ENCODE measurements around the gene HNF1A. TPM values are rescaled to one million over a fixed set of nuclear protein-coding genes. Genes with fewer than 3 reads are reported as not detected.

HNF1A gene
- total RNA-seq (2012; rRNA removed) = not detected in 2 replicates

- Histone ChIP-seq H3K36me3 (ENCODE audit: insufficient read depth, low read length) (no peaks in the 10 kb centered on the region), H3K9ac (ENCODE audit: low read depth, low read length) (no peak within 1 kb of the TSS)
Observed at GRCh38 chr12:120978296-120979219, at the start of gene HNF1A. HNF1A (plus strand) TSS chr12:120978543; CDS start chr12:120978769, 226 bp downstream.

DNA sequence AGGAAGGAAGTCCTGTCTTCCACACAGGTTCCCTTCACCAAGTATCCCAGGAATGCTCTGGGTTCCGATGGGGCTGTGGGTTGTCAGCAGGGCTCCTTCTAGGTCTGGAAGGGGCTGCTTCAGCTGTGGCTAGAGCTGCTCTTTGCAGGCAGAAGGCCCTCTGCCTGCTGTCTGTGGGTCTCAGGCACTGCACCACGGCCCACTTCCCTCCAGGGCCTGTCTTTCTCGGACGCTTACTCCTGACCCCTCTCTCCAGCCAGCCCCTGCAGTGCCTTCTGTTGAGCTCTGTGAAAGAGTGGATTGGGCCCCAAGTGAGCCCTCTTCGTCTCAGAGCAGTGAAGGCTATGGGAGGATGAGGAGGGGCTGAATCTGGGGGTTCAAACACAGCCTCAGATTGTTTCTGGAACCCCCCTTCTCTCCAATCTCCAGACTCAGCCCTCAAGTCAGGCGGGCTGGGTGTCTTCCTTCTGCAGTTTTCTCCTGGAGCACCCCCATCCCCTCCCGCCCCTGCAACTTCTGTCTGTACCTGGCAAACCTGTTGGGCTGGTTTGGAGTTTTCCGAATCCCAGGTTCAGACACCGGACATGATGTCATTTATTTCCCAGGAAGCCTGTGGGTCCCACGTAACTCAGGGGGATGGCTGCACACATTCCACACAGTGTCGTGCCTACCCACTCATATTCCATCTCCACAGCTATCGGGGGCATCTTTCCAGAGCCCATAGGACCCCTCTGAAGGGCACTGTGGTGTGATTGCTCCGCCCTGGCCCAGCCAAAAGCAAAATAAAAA, 49.3 kb upstream of the HNF1A start:
- H3K9me3 ChIP-seq (replicated peaks; ENCODE audit: low read length) = no peaks in the 10 kb centered on the region
- no peak overlapping the region for H3K9ac ChIP-seq (ENCODE audit: low read depth, low read length)
- H3K4me3 ChIP-seq (ENCODE audit: low read length) = no peak overlapping the region
- H3K36me3 ChIP-seq (ENCODE audit: insufficient read depth, low read length) = no peaks in the 10 kb centered on the region
- H3K4me1 ChIP-seq (ENCODE audit: control insufficient read depth, insufficient read depth, low read length) = no peaks in the 10 kb centered on the region
- H3K4me2 ChIP-seq (ENCODE audit: low read length) = no peak overlapping the region
- H3K27me3 ChIP-seq (ENCODE audit: control insufficient read depth, insufficient read depth, low read length) = peaks cover 10% of the 10 kb centered on the region

More at GRCh38 chr12:120978296-120979219, at the start of gene HNF1A:
- Histone ChIP-seq H3K27me3 (ENCODE audit: control insufficient read depth, insufficient read depth, low read length) (no peaks in the 10 kb centered on the region), H3K4me2 (ENCODE audit: low read length) (no peak within 1 kb of the TSS), H3K9me3 (replicated peaks; ENCODE audit: low read length) (no peaks in the 10 kb centered on the region), H3K4me1 (ENCODE audit: control insufficient read depth, insufficient read depth, low read length) (no peaks in the 10 kb centered on the region), H3K4me3 (ENCODE audit: low read length) (no peak within 1 kb of the TSS)

GRCh38 chr12:120930032-120930431, 48.3 kb upstream of the HNF1A start:
- Histone ChIP-seq H3K4me3 (ENCODE audit: low read length) (no peak overlapping the region), H3K4me1 (ENCODE audit: control insufficient read depth, insufficient read depth, low read length) (no peaks in the 10 kb centered on the region), H3K4me2 (ENCODE audit: low read length) (no peak overlapping the region), H3K9me3 (replicated peaks; ENCODE audit: low read length) (no peaks in the 10 kb centered on the region), H3K9ac (ENCODE audit: low read depth, low read length) (no peak overlapping the region), H3K27me3 (ENCODE audit: control insufficient read depth, insufficient read depth, low read length) (peaks cover 10% of the 10 kb centered on the region), H3K36me3 (ENCODE audit: insufficient read depth, low read length) (no peaks in the 10 kb centered on the region)

- Histone ChIP-seq H3K9me3 (replicated peaks; ENCODE audit: low read length) (no peaks in the 10 kb centered on the region), H3K4me3 (ENCODE audit: low read length) (no peak overlapping the region), H3K27me3 (ENCODE audit: control insufficient read depth, insufficient read depth, low read length) (peaks cover 16% of the 10 kb centered on the region), H3K9ac (ENCODE audit: low read depth, low read length) (no peak overlapping the region), H3K36me3 (ENCODE audit: insufficient read depth, low read length) (no peaks in the 10 kb centered on the region), H3K4me1 (ENCODE audit: control insufficient read depth, insufficient read depth, low read length) (no peaks in the 10 kb centered on the region), H3K4me2 (ENCODE audit: low read length) (no peak overlapping the region)
Observed at GRCh38 chr12:120932058-120932457, 46.3 kb upstream of the HNF1A start.

GRCh38 chr12:120932956-120933526, 45.3 kb upstream of the HNF1A start:
- H3K9ac ChIP-seq (ENCODE audit: low read depth, low read length) = no peak overlapping the region

GRCh38 chr12:120933786-120934185, 44.6 kb upstream of the HNF1A start:
- Histone ChIP-seq H3K27me3 (ENCODE audit: control insufficient read depth, insufficient read depth, low read length) (peaks cover 22% of the 10 kb centered on the region), H3K9me3 (replicated peaks; ENCODE audit: low read length) (no peaks in the 10 kb centered on the region), H3K4me2 (ENCODE audit: low read length) (no peak overlapping the region)

More at GRCh38 chr12:120932956-120933526, 45.3 kb upstream of the HNF1A start:
- no peaks in the 10 kb centered on the region for H3K36me3 ChIP-seq (ENCODE audit: insufficient read depth, low read length)
- H3K4me2 ChIP-seq (ENCODE audit: low read length) = no peak overlapping the region
- no peaks in the 10 kb centered on the region for H3K4me1 ChIP-seq (ENCODE audit: control insufficient read depth, insufficient read depth, low read length)
- no peaks in the 10 kb centered on the region for H3K9me3 ChIP-seq (replicated peaks; ENCODE audit: low read length)
- peaks cover 19% of the 10 kb centered on the region for H3K27me3 ChIP-seq (ENCODE audit: control insufficient read depth, insufficient read depth, low read length)
- no peak overlapping the region for H3K4me3 ChIP-seq (ENCODE audit: low read length)

GRCh38 chr12:120936197-120936596, 42.1 kb upstream of the HNF1A start:
- H3K4me3 ChIP-seq (ENCODE audit: low read length) = no peak overlapping the region
- no peaks in the 10 kb centered on the region for H3K36me3 ChIP-seq (ENCODE audit: insufficient read depth, low read length)
- no peaks in the 10 kb centered on the region for H3K9me3 ChIP-seq (replicated peaks; ENCODE audit: low read length)
- H3K4me1 ChIP-seq (ENCODE audit: control insufficient read depth, insufficient read depth, low read length) = no peaks in the 10 kb centered on the region
- peaks cover 32% of the 10 kb centered on the region for H3K27me3 ChIP-seq (ENCODE audit: control insufficient read depth, insufficient read depth, low read length)
- no peak overlapping the region for H3K4me2 ChIP-seq (ENCODE audit: low read length)
- H3K9ac ChIP-seq (ENCODE audit: low read depth, low read length) = no peak overlapping the region

More at GRCh38 chr12:120933786-120934185, 44.6 kb upstream of the HNF1A start:
- Histone ChIP-seq H3K36me3 (ENCODE audit: insufficient read depth, low read length) (no peaks in the 10 kb centered on the region), H3K4me3 (ENCODE audit: low read length) (no peak overlapping the region), H3K4me1 (ENCODE audit: control insufficient read depth, insufficient read depth, low read length) (no peaks in the 10 kb centered on the region), H3K9ac (ENCODE audit: low read depth, low read length) (no peak overlapping the region)

DNA sequence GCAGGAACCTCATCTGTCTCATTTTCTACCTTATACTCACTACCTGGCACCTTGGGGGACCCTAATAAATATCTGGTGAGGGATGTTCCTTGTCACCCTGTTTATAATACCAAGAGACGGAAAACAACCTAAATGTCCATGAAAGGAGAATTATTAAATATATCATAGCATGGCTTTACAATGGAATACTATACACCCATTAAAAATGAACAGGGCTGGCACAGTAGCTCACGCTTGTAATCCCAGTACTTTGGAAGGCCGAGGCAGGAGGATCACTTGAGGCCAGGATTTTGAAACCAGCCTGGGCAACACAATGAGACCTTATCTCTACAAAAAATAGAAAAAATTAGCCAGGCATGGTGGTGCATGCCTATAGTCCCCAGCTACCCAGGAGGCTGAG, 39.8 kb upstream of the HNF1A start:
- Histone ChIP-seq H3K4me2 (ENCODE audit: low read length) (no peak overlapping the region), H3K27me3 (ENCODE audit: control insufficient read depth, insufficient read depth, low read length) (peaks cover 33% of the 10 kb centered on the region), H3K36me3 (ENCODE audit: insufficient read depth, low read length) (no peaks in the 10 kb centered on the region), H3K4me3 (ENCODE audit: low read length) (no peak overlapping the region), H3K9ac (ENCODE audit: low read depth, low read length) (no peak overlapping the region), H3K9me3 (replicated peaks; ENCODE audit: low read length) (no peaks in the 10 kb centered on the region), H3K4me1 (ENCODE audit: control insufficient read depth, insufficient read depth, low read length) (no peaks in the 10 kb centered on the region)

DNA sequence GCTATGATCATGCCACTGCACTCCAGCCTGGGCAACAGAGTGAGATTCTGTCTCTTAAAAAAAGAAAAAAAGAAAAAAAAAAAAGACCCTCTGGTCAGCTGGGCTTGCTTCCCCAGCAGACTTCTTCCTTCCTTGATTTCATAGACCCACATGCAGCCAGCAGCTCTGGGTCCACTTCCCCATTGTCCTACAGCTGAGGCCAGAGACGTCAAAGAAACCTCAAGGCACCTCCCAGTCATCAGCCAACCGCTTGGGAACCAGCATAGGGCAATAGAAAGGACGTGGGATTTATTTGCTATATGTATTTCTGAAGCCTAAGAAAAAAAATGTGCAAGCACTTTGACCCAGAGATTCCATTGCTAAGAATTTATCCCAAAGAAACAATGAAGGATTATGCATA, 38.8 kb upstream of the HNF1A start:
- H3K4me3 ChIP-seq (ENCODE audit: low read length) = no peak overlapping the region
- H3K27me3 ChIP-seq (ENCODE audit: control insufficient read depth, insufficient read depth, low read length) = peaks cover 33% of the 10 kb centered on the region
- H3K4me1 ChIP-seq (ENCODE audit: control insufficient read depth, insufficient read depth, low read length) = no peaks in the 10 kb centered on the region
- H3K9me3 ChIP-seq (replicated peaks; ENCODE audit: low read length) = no peaks in the 10 kb centered on the region
- H3K36me3 ChIP-seq (ENCODE audit: insufficient read depth, low read length) = no peaks in the 10 kb centered on the region
- H3K9ac ChIP-seq (ENCODE audit: low read depth, low read length) = no peak overlapping the region
- H3K4me2 ChIP-seq (ENCODE audit: low read length) = no peak overlapping the region

- Histone ChIP-seq H3K9ac (ENCODE audit: low read depth, low read length) (no peak overlapping the region), H3K4me2 (ENCODE audit: low read length) (no peak overlapping the region), H3K9me3 (replicated peaks; ENCODE audit: low read length) (no peaks in the 10 kb centered on the region), H3K27me3 (ENCODE audit: control insufficient read depth, insufficient read depth, low read length) (peaks cover 33% of the 10 kb centered on the region), H3K4me1 (ENCODE audit: control insufficient read depth, insufficient read depth, low read length) (no peaks in the 10 kb centered on the region), H3K36me3 (ENCODE audit: insufficient read depth, low read length) (no peaks in the 10 kb centered on the region), H3K4me3 (ENCODE audit: low read length) (no peak overlapping the region)
Observed at GRCh38 chr12:120940006-120940405, 38.3 kb upstream of the HNF1A start.

DNA sequence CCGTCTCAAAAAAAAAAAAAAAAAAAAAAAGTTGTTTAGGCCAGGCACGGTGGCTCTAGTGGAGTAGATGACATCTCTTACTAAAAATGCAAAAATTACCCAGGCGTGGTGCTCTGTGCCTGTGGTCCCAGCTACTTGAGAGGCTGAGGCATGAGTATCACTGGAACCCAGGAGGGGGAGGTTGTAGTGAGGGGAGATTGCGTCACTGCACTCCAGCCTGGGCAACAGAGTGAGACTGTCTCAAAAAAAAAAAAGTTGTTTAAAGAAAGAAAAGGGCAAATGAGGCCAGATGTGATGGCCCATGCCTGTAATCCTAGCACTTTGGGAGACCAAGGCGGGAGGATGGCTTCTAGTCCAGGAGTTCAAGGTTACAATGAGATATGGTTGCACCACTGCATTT, 37.5 kb upstream of the HNF1A start:
- Histone ChIP-seq H3K9me3 (replicated peaks; ENCODE audit: low read length) (no peaks in the 10 kb centered on the region), H3K9ac (ENCODE audit: low read depth, low read length) (no peak overlapping the region), H3K4me2 (ENCODE audit: low read length) (no peak overlapping the region), H3K36me3 (ENCODE audit: insufficient read depth, low read length) (no peaks in the 10 kb centered on the region), H3K4me3 (ENCODE audit: low read length) (no peak overlapping the region), H3K4me1 (ENCODE audit: control insufficient read depth, insufficient read depth, low read length) (no peaks in the 10 kb centered on the region), H3K27me3 (ENCODE audit: control insufficient read depth, insufficient read depth, low read length) (peaks cover 32% of the 10 kb centered on the region)
